EL (cell line): Measurements from ENCODE around the gene NHLRC4.
A peak's percentile ranks its signal among the peaks of the same experiment; 100 is the strongest.

ENCODE experiments used
- DNase-seq: peaks from one replicate; pipeline ENCODE4 v3.0.0-alpha.2; 2016

The NHLRC4 gene

DNA sequence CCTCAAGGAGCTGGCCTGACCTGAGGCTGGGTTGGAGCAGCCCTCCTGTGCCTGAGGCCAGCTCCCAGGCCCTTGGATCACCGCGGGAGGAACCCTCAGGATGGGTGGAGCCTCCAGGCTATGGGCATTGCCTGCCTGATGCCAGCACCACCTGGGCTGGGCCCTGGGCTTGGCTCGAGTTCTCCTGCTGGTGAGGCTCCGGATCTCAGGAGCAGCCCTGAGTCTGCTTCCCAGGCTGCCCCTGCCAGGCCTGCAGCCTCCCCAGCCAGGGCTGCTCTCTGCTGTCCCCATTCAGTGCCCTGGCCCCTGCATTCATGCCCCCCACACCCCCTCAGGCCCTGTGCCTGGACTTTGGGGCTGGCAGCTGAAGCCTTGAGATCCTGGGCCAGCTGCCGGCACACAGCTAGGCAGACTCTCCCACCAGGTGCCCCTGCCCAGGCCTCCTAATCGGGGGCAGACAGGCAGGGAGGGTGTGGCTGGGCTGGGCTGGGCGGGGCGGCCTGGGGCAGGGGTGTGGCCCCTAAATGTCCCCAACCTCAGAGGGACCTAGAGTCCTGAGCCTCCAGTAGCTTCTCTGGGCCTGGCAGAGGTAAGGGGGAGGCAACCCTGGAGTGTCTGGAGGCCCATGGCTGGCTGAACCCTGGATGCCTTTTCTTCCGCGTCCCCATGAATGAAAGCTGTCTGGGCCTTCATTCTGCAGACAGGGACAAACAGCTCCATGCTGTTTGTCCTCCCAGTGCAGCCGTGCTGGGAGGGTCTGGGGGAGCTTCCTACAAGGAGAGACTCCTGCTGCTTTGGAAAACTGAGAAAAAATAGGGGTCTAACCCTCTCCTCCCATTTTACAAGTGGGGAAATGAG lies 1.8 kb downstream of the NHLRC4 start:
- DNase-seq: no peak

DNA sequence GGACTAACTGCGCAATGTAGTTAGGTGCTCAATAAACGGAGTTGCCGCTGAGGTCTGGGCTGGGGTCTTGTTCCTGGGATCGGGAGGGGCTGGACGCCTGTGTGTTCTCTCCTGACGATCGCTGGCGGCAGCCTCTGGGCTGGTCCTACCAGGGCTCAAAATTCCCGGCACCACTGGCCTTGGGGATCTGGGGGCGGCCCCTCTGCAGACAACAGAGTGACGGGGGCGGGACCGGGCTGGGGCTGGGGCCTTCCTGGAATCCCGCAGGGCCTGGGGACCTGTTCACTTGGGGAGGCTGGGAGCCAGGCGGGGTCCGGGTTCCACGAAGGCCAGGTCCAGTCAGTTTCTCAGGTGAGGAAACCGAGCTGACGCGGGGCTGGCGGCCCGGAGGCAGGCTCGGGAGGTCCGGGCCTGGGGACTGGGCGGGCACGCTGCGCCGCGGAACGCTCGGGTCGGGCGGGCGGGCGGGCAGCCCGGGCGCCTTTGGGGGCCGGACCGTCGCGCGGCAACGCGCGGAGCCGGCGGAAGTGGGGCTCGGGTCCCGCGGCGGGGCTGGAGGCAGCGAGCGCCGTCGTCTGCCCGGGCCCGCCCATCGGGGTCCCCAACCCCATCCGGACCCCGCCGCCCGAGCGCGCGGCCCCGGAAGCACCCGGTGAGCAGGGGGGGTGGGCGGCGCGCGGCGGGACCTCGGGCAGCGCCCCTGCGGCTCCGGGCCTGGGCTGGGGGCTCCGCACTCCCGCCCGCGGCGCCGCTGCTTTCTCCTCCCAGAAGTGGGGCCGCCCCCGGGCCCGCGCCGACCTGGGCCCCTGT lies 2.8 kb downstream of the NHLRC4 start, which contains the start of gene PIGQ:
TSS of gene PIGQ (plus strand) at position 524 of the 810 bp plus-strand sequence. CDS start 4,107 bp downstream, outside the sequence.
- peak; percentile 68 for DNase-seq

DNA sequence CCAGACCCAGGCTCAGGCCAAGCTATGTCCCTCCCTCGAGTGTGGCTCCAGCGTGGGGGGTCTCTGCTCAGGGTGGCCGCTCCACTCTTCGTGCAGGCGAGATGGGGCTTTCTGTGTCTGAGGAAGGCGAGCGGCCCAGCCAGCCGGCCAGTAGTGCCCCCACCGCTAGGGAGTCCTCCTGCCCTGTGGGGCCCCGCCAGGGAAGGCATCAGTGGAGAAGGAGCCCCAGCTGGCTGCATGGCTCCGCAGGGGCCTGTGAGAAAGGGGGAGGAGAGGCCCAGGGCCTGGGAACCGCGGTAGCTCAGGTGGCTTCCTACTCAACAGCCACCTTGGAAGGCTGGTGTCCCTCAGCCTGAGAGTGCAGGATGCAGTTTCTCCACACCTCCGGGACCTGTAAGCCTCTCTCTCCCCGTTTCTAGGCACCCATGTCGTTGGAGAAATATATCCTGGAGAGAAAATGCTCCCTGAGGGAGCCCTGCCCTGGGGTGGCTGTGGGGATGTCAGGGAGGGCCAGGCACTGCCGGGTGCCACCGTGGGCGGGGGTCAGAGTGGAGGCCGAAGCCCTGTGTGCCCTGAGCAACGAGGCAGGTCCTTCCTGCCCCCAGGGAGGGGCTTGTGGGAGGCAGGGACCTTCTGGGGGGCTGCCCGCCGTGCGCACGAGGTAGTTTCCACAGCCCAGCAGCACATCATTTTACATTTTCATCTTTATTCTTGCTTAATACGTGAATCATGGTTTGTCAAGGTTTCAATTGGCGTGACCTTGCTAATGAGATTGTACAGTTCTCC lies 6.3 kb downstream of the NHLRC4 start:
- DNase-seq: no peak

DNA sequence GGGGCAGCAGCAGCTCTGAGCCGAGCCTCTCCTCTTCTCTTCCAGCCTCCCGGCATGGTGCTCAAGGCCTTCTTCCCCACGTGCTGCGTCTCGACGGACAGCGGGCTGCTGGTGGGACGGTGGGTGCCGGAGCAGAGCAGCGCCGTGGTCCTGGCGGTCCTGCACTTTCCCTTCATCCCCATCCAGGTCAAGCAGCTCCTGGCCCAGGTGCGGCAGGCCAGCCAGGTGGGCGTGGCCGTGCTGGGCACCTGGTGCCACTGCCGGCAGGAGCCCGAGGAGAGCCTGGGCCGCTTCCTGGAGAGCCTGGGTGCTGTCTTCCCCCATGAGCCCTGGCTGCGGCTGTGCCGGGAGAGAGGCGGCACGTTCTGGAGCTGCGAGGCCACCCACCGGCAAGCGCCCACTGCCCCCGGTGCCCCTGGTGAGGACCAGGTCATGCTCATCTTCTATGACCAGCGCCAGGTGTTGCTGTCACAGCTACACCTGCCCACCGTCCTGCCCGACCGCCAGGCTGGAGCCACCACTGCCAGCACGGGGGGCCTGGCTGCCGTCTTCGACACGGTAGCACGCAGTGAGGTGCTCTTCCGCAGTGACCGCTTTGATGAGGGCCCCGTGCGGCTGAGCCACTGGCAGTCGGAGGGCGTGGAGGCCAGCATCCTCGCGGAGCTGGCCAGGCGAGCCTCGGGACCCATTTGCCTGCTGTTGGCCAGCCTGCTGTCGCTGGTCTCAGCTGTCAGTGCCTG lies 7.4 kb downstream of the NHLRC4 start:
- no peak for DNase-seq

DNA sequence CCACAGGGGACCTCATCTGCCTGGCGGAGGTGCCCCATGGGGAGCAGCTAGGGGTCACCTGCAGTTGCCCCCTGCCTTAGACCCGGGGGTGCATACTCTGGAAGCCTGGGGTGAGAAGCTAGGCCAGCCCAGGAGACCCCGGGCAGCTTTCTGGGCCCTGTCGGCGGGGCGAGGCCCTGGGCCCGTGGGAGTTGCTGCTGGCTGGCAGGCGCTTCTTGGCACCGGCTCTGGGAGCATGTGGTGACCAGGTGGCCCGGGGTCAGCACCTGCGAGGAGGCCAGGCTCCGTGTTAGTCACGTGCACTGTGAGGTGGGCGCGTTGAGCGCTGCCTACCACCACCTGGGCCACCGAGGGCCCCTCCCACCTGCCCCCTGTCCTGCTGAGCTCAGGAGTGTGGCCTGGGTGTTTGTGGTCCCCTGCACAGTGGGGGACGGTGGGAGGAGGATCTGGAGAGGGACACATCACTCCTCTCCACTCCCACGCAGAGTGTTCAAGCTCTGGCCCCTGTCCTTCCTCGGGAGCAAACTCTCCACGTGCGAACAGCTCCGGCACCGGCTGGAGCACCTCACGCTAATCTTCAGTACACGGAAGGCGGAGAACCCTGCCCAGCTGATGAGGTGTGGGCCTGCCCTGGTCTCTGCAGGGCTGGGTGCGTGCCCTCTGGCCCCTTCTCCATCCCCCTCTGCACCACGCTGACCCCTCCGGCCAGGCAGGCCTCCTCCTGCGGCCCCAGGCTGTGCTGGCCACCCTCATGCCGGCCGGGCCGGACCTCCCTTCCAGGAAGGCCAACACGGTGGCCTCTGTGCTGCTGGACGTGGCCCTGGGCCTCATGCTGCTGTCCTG lies 8.8 kb downstream of the NHLRC4 start:
- DNase-seq: no peak

DNA sequence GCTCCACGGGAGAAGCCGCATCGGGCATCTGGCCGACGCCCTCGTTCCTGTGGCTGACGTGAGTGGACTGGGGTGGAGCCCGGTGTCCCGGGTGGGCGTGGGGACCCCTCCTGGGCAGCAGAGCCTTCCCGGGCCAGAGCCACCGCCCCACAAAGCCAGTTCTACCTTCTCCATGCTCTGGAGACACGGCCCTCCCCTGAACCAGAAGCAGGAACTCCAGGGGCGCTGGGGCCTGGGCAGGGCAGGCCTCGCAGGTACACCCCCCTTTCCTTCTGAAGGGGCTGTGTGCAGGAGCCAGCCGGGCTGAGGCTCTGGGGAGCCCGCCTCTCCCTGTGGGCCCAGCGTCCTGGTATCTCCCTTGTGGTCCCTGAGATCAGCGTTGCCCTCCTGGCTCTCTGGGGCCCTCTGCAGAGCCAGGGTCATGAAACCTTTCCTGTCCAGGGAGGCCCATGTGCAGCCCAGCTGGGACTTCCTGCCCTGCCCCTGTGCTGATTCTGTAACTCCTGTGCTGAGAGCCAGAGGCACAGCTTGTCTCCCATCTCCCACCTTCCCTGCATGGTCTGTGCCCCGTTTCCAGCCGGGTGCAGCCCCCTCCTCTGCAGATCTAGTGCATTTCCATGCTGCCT lies 9.5 kb downstream of the NHLRC4 start:
- no peak for DNase-seq

DNA sequence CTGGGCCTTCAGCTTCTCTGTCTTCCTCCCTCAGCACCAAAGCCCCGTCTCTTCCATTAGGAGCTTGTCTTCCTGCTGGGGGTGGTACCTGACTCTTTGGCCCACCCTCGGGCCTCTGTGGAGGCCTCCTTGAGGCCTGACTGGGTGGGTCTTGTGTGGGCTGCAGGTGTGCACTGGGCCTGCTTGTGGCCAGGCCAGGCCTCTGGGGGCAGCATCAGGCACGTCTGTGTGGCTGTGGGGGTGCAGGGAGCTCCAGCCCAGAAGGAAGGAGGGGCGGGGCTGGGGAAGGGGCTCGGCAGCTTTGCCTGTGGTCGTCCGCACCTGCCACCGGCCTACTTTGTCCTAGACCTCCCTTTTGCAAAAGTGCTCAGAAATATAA lies 10.0 kb downstream of the NHLRC4 start:
- DNase-seq: no peak

DNA sequence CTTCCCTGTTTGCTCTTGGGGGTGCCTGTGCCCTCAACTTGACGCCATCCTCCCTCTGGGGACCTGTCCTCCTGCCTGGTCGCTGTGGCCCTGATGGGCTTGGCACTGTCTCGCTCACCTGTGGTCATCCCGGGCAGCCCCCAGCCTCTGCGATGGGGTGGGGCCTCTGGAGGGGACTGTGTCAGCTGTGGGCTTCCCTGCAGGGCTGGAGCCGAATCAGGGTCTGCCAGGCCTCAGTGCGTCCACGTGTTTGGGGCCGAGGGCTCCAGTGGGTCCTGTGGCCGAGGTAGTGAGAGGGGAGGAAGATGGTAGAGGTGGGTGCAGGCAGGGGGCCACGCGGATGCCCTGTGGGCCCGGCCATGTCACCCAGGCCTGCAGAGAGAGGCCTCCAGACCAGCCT lies 11.0 kb downstream of the NHLRC4 start:
- no peak for DNase-seq

DNA sequence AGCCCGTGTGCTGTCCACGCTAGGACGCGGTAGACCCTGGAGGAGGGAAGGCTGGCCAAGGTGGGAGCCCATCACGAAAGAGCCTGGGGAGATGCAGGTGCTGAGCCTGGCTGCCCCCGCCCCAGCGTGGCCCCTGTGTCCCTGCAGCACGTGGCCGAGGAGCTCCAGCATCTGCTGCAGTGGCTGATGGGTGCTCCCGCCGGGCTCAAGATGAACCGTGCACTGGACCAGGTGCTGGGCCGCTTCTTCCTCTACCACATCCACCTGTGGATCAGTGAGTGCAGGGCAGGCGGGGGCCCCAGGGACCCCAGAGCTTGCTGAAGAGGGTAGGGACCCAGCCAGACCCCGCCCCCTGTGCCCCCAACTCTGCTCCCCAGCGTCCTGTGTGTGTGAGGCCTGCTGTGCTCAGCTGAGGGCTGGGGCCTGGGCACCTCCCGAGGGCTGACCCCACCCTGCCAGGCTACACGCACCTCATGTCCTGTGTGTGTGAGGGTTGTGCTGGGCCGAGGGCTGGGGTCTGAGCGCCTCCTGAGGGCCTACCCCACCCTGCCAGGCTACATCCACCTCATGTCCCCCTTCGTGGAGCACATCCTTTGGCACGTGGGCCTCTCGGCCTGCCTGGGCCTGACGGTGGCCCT lies 11.5 kb downstream of the NHLRC4 start:
- no peak for DNase-seq

DNA sequence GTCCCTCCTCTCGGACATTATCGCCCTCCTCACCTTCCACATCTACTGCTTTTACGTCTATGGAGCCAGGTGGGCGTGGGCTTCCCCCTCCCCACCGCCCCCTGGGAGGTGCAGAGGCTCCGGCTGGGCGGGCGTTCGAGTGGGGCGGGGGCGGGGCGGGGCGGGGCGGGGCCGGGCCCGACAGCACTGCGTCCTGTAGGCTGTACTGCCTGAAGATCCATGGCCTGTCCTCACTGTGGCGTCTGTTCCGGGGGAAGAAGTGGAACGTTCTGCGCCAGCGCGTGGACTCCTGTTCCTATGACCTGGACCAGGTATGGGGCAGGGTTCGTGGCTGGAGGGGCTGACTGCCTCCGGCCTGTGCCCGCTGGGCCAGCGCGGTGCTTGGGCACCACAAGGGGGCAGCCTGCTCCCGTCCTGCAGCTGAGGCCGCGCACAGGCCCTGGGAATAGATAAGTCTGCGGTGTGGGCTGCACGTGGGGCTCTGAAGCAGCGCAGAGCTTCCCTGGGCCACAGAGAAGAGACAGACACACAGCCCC lies 12.1 kb downstream of the NHLRC4 start:
- DNase-seq: no peak

DNA sequence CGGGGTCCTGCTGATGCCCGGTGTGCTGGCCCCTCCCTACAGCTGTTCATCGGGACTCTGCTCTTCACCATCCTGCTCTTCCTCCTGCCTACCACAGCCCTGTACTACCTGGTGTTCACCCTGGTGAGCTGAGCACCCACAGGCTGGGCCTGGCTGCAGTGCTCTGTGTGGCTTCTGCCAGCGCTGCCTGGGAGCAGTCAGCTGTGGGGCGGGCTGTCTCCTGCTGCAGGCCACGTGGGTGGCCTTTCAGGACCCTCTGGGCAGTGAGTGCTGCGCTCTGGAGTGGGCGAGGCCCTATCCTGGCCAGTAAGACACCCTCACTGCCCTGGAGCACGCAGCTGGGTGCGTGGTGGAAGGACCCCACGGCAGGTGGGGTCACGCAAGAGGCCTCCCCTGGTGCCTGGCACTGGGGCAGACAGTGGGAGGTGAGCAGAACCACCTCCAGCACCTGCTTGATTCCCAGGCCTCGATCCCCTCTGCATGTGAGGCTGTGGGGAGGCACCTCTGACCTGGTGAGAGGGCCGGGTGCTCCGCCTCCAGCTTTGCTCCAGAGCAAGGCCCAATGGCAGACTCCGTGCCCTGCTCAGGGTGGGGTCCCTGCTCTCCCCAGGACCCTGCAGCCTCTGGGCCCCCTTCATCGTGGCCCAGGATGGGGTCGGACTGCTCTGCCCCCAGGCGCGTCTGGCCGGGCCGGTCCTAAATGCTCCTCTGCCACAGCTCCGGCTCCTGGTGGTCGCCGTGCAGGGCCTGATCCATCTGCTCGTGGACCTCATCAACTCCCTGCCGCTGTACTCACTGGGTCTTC lies 13.5 kb downstream of the NHLRC4 start:
- no peak for DNase-seq

DNA sequence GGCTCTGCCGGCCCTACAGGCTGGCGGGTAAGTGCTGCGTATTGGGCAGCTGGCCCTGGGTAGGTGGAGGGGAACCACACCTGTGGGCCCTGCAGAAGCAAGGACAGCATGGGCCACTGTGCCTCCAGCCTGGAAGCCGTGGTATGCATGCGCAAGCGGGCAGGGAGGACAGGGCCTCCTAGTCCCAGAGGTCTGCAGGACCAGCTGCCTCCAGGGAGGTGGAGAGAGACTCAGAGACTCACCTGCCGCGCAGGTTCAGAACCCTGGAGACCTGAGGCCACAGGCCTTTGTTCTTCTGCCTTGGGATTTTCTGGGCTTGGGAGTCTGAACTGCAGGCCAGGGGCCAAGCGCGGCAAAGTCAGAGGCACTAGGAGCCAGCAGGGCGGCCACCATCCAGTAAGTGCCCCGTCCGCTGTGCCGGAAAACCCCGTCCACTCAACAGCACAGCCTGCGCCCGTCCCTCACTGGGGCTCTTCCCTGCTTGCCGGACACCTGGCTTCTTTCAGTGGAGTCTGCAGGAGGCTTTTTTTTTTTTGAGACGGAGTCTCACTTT lies 14.2 kb downstream of the NHLRC4 start:
- DNase-seq: no peak

DNA sequence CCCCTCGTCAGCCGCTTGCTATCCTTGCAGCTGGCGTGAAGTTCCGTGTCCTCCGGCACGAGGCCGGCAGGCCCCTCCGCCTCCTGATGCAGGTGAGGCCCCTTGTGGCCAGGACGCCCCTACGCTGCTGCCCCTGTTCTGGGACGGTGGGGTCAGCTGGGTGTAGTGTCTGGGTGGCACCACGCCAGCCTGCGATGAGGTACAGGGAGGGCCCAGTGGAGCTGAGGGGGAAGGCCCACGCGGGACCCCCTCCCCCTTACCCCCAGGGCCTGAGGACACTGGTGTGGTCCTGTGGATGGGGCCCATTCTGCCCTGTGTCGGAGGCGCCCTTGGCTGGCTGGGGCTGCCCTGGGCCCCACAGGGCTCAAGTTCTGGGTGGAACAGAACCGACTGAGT lies 15.4 kb downstream of the NHLRC4 start:
- DNase-seq: no peak

DNA sequence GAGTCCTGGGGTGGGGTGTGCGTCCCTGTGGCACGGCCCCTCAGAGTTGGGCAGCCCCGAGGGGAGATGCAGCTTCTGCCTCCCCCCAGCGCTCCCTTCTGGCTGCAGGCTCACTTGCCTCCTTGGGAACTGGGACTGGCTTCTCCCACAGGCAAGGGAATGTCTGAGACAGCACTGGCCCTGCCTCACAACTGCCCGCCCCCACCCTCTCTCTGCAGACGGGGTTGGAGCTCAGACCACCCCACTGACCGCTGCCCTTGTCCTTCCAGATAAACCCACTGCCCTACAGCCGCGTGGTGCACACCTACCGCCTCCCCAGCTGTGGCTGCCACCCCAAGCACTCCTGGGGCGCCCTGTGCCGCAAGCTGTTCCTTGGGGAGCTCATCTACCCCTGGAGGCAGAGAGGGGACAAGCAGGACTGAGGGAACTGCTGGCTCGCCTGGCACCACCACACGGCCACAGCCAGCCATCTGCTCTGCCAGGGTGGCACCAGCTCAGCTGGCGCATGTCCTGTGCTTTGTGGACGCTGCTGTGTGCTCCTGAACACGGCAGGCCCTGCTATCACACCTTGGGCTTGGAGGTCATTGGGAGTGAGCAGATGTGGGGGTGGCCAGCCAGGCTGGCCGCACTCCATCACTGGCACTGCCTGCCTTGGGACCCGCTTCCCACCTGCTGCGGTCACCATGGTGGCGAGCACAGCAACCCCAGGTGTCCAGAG lies 16.0 kb downstream of the NHLRC4 start:
- no peak for DNase-seq

DNA sequence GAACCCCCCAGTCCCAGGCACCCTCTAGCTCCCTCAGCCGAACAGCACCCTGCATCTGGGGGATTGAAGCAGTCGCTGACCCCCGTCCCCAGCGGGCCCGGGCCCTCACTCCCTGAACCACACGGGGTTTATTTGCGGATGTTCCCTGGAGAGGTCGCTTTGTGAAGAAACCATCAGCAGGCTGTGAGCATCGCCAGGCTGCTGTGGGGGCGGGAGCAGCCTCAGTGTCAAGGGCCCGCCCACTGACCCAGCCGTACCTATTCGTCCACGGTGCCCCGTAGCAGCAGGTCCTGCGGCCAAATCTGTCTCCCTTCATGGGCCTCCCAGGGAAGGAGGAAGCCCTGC lies 16.6 kb downstream of the NHLRC4 start:
- DNase-seq: no peak

DNA sequence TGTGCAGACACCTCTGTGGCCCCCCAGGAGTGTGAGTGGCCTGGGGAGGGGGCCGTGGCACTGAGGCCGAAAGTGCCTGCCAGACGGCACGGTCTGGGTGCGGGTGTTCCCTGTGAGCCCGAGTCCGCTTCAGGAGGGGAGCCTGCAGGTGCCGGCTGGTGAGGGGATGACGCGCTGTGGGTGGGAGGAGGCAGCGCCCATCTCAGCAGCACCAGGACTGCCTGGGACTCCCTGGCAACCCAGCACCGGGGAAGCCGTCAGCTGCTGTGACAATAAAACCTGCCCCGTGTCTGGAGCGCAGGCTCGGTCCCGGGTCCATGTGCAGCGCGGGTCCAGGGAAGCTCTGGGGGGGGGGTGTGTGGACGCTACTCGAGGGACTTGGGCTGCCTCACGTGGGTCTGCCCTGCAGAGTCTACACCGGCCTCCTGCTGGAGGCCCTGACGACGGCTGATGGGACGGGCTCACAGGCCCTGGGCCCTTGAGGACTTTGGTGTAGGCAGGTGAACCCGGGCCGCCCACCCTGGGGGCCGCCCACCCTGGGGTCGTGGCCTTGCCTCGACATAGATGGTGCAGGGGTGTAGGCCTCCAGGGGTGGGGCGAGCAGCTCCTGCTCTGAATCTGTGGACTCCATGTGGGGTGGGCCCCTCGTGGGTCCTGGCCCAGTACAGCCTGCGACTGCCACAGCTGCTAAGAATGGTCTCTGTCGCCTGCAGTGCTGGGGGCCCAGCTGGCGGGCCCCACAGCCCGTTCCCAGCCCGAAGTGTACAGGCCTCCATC lies 17.2 kb downstream of the NHLRC4 start:
- DNase-seq: no peak

DNA sequence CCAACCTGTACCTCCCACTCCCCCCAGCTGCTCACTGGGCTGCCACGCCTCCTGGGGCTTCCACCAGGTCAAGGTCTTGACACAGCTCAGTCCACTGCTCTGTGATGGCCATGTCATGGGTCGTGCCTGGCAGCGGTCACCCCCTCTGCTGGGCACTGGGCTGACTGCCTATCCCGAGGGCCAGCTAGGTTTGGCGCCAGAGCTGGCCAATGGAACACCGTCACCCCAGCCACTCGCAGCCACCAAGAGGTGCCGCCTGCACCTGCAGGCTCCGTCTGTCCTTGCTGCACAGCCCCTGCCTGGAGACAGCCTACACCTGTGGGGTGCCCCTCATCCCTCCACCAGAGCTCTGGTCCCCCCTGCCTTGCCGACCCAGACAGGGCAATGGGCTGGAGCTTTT lies 18.5 kb downstream of the NHLRC4 start:
- no peak for DNase-seq
